HepG2 (cell line): ENCODE results near the gene PAQR5. TPM values are rescaled to one million over a fixed set of nuclear protein-coding genes. Genes with fewer than 3 reads are reported as not detected.

Experiments used
- ATAC-seq: fragments of 200-7000 bp; cut with Tn5 transposase; 3 replicates; pipeline ENCODE4 v1.9.1; 2020; ENCODE audit warnings: mild to moderate bottlenecking, moderate library complexity
- BruUV-seq: library from RNA; stranded (reverse); fragments of 400-500 nt; replicated peaks from 2 replicates; lab custom pipeline; 2021; lab: Mats Ljungman, UMichigan
- CTCF ChIA-PET: fragments of 300-600 bp; formaldehyde crosslinking; extraction: SDS; loops from one replicate; lab custom pipeline; 2021; ENCODE audit warnings: low total read pairs, inconsistent platforms, low intra/inter-chr PET ratio; lab: Yijun Ruan, JAX
- POLR2A ChIA-PET: fragments of 350-600 bp; sonication (Branson Sonifier 250); formaldehyde crosslinking; loops from one replicate; lab custom pipeline; 2020; ENCODE audit warnings: antibody characterized with exemption, inconsistent platforms; lab: Yijun Ruan, JAX
- DNase-seq: peaks from one replicate; pipeline ENCODE4 v3.0.0-alpha.2; 2015; ENCODE audit warnings: low spot score
- FAIRE-seq: peaks from 3 replicates; lab custom pipeline; 2011; peaks lifted over from hg19 to GRCh38; lab: Jason Lieb, UNC
- H2AFZ ChIP-seq: one replicate; pipeline ENCODE4 v1.6.1; 2011; ENCODE audit warnings: low read length, inconsistent platforms
- H3K27ac ChIP-seq: fragments of 300-600 bp; 3 replicates; pipeline ENCODE4 v1.8.0; 2011; ENCODE audit warnings: mixed run types, mild to moderate bottlenecking, mixed read lengths, low read length, inconsistent platforms; ENCODE audit not compliant: insufficient read depth; ENCODE audit errors: extremely low read length
- H3K27me3 ChIP-seq, 2 experiments: fragments of 200-600 bp in 1 of 2; 2 replicates in 1 of 2; 3 replicates in 1 of 2; pipeline versions ENCODE4 v1.6.0 to v1.8.0; 2011; ENCODE audit warnings: low read length in 2 of 2, mild to moderate bottlenecking in 2 of 2, moderate library complexity in 2 of 2, inconsistent platforms in 1 of 2; ENCODE audit not compliant: insufficient read depth in 2 of 2, control insufficient read depth in 1 of 2
- H3K36me3 ChIP-seq, 2 experiments: fragments of 200-600 bp in 1 of 2; replicated peaks in 1 of 2; 2 replicates in 1 of 2; 3 replicates in 1 of 2; pipeline versions ENCODE4 v1.5.1 to v1.8.0; 2011; ENCODE audit warnings: low read length in 2 of 2, inconsistent platforms in 1 of 2; ENCODE audit not compliant: insufficient read depth in 2 of 2, control insufficient read depth in 1 of 2
- H3K4me1 ChIP-seq: 2 replicates; pipeline ENCODE4 v1.5.1; 2012; ENCODE audit warnings: low read length, inconsistent platforms; ENCODE audit not compliant: insufficient read depth
- H3K4me2 ChIP-seq: 2 replicates; pipeline ENCODE4 v1.6.0; 2011; ENCODE audit warnings: low read depth, low read length, inconsistent platforms
- H3K4me3 ChIP-seq, 3 experiments: fragments of 200-600 bp in 1 of 3; sonication (generic), shearing (Covaris generic) in 1 of 3; replicated peaks in 1 of 3; 2 replicates each; pipeline ENCODE4 v1.5.1; 2011 to 2016; ENCODE audit warnings: low read length in 3 of 3, inconsistent platforms in 2 of 3, low read depth in 2 of 3, mild to moderate bottlenecking in 2 of 3, control low read depth in 1 of 3, mixed read lengths in 1 of 3; ENCODE audit not compliant: insufficient read depth in 1 of 3
- H3K79me2 ChIP-seq: one replicate; pipeline ENCODE4 v1.6.1; 2011; ENCODE audit warnings: low read length, inconsistent platforms; ENCODE audit not compliant: insufficient read depth
- H3K9ac ChIP-seq: 2 replicates; pipeline ENCODE4 v1.6.0; 2011; ENCODE audit warnings: mild to moderate bottlenecking, low read depth, low read length, inconsistent platforms; ENCODE audit not compliant: insufficient read depth
- H3K9me3 ChIP-seq: 2 replicates; pipeline ENCODE4 v1.5.1; 2012; ENCODE audit warnings: mild to moderate bottlenecking, low read length
- H4K20me1 ChIP-seq: 2 replicates; pipeline ENCODE4 v1.6.0; 2011; ENCODE audit warnings: inconsistent platforms, mild to moderate bottlenecking, low read length, moderate library complexity; ENCODE audit not compliant: insufficient read depth
- KIAA2018 ChIP-seq: sonication (generic); formaldehyde crosslinking; IDR thresholded peaks from 2 replicates; pipeline ENCODE4 v1.5.0; 2020; ENCODE audit warnings: mild to moderate bottlenecking, missing genetic modification reagents, borderline replicate concordance
- MAF1 ChIP-seq: sonication (generic); formaldehyde crosslinking; IDR thresholded peaks from 2 replicates; pipeline ENCODE4 v1.5.0; 2020; ENCODE audit warnings: missing genetic modification reagents, borderline replicate concordance
- MAFF ChIP-seq: IDR thresholded peaks from 2 replicates; pipeline ENCODE4 v1.6.1; 2011; ENCODE audit warnings: low read depth, low read length, improper control_type of control experiment
- ZBTB10 ChIP-seq: sonication (generic); formaldehyde crosslinking; IDR thresholded peaks from 2 replicates; pipeline ENCODE4 v1.4.0; 2020; ENCODE audit warnings: missing genetic modification reagents, borderline replicate concordance
- ZBTB42 ChIP-seq: sonication (generic); formaldehyde crosslinking; IDR thresholded peaks from 2 replicates; pipeline ENCODE4 v1.5.0; 2020; ENCODE audit warnings: mild to moderate bottlenecking, missing genetic modification reagents
- ZFP37 ChIP-seq: sonication (generic); formaldehyde crosslinking; IDR thresholded peaks from 2 replicates; pipeline ENCODE4 v1.4.0; 2020; ENCODE audit warnings: missing genetic modification reagents, borderline replicate concordance
- ZNF549 ChIP-seq: sonication (generic); formaldehyde crosslinking; IDR thresholded peaks from 2 replicates; pipeline ENCODE4 v1.5.0; 2020; ENCODE audit warnings: missing genetic modification reagents
- ZNF703 ChIP-seq: sonication (generic); formaldehyde crosslinking; IDR thresholded peaks from 2 replicates; pipeline ENCODE4 v1.5.1; 2020; ENCODE audit warnings: missing genetic modification reagents, mild to moderate bottlenecking, moderate library complexity, borderline replicate concordance
- WGBS: methylation state at CpG from one replicate; pipeline ENCODE4 v1.1.6; 2017; ENCODE audit warnings: low lambda C conversion rate; 5-methylcytosine and 5-hydroxymethylcytosine counted together
- in situ Hi-C: cut with HindIII; loops from 2 replicates; pipeline ENCODE4 v1.10.0; 2017; ENCODE audit warnings: low pct_unique_long_range_greater_than_20kb; ENCODE audit not compliant: extremely low pct_ligation_motif_present
- intact Hi-C: fragments of 100-400 bp; cut with micrococcal nuclease; formaldehyde crosslinking; loops from one replicate; pipeline ENCODE4 v1.10.0; 2022; ENCODE audit not compliant: unreplicated experiment
- polyA plus RNA-seq, 8 experiments: library from polyadenylated mRNA; depleted of rRNA in 3 of 8; stranded (reverse) in 7 of 8; unstranded in 1 of 8; fragments of >200 nt; fragmentation: Illumina TruSeq in 4 of 8; extraction: Trizol in 4 of 8; gene quantifications; 2 replicates each; pipeline versions ENCODE4 v1.2.1 to v1.2.3, GENCODE V29; 2011 to 2016; ENCODE audit warnings: low read depth in 4 of 8, missing spikeins in 1 of 8, mixed read lengths in 1 of 8; ENCODE audit not compliant: insufficient read depth in 1 of 8
- total RNA-seq, 5 experiments: library from RNA; depleted of rRNA; stranded (reverse); fragments of >200 nt; fragmentation: Illumina TruSeq; extraction: Trizol; gene quantifications; 2 replicates each; pipeline ENCODE4 v1.2.3, GENCODE V29; 2016; ENCODE audit warnings: low read depth in 1 of 5

PAQR5 gene
- total and polyA plus RNA-seq, 2 of the 13 experiments (the other 11 are each of a cell fraction or from before 2014, with no cell fraction given) = 0.53 to 1.3 TPM

- no peak overlapping the region for H3K9ac ChIP-seq
- H3K27me3 ChIP-seq = peaks cover 2 to 12% of the 10 kb centered on the region in 2 experiments; a peak in 2 of 5 replicates
- H4K20me1 ChIP-seq = no peaks in the 10 kb centered on the region
- no peak for TF ChIP-seq MAFF
- no peak for TF ChIP-seq MAF1
- no peak for TF ChIP-seq ZBTB10 (CRISPR knock-in tag)
- no peak for TF ChIP-seq ZBTB42 (CRISPR knock-in tag)
- no peak for TF ChIP-seq ZFP37
- TF ChIP-seq, all 625 proteins: peak for 0
- BruUV-seq = no TSS peak
- intact Hi-C loops (no loop called here), in situ Hi-C loops (no loop called here)
- peaks cover 15% of the 10 kb centered on the region for H3K4me1 ChIP-seq
- H2AFZ ChIP-seq = no peak overlapping the region
- ATAC-seq (no peak), FAIRE-seq (no peak), DNase-seq (no peak)
- no peak overlapping the region for H3K4me2 ChIP-seq
- no peak overlapping the region for H3K27ac ChIP-seq
- POLR2A ChIA-PET = no interaction called here
- no peaks in the 10 kb centered on the region for H3K36me3 ChIP-seq
- no peak overlapping the region for H3K4me3 ChIP-seq
- no peaks in the 10 kb centered on the region for H3K9me3 ChIP-seq
- CTCF ChIA-PET = no interaction called here
- 65% methylated on average over 2 of the region's 7 CpGs for WGBS
- H3K79me2 ChIP-seq = no peaks in the 10 kb centered on the region
These were observed 90.7 kb downstream of the PAQR5 start for GRCh38 chr15:69389426-69389825.

- no peak overlapping the region for H2AFZ ChIP-seq
- no peak overlapping the region for H3K27ac ChIP-seq
- POLR2A ChIA-PET = no interaction called here
- 92% methylated on average over 2 of the region's 2 CpGs for WGBS
- DNase-seq = no peak
- H3K4me3 ChIP-seq = no peak overlapping the region
- no peaks in the 10 kb centered on the region for H3K79me2 ChIP-seq
- CTCF ChIA-PET = no interaction called here
- ATAC-seq = no peak
- H3K27me3 ChIP-seq = peaks cover 2 to 21% of the 10 kb centered on the region in 2 experiments; a peak in 3 of 5 replicates
- peaks cover 26% of the 10 kb centered on the region for H3K4me1 ChIP-seq
- no peaks in the 10 kb centered on the region for H3K9me3 ChIP-seq
- no TSS peak for BruUV-seq
- FAIRE-seq = no peak
- H4K20me1 ChIP-seq = no peaks in the 10 kb centered on the region
- no peak overlapping the region for H3K9ac ChIP-seq
- no peak overlapping the region for H3K4me2 ChIP-seq
- intact Hi-C loops (loop anchor here (10.0 kb wide), 1 partner anchor 226 kb away; the partner anchor contains the start of gene GLCE), in situ Hi-C loops (no loop called here)
- H3K36me3 ChIP-seq = no peaks in the 10 kb centered on the region
- TF ChIP-seq ZNF549 (CRISPR knock-in tag) (no peak), ZNF703 (no peak), KIAA2018 (CRISPR knock-in tag) (no peak)
These were observed 91.9 kb downstream of the PAQR5 start for GRCh38 chr15:69390575-69390974.
